Right hindlimb (tissue), 1 donor: ENCODE data around the gene SOX5.

Source experiments
- DNase-seq: peaks from one replicate; pipeline ENCODE4 v3.0.0-alpha.2; 2018

Gene SOX5

GRCh38 chr12:23949348-23950209 is at the start of gene SOX5:
Gene SOX5, minus strand, starts transcription at chr12:23949670. Its CDS starts 69 bp downstream, at chr12:23949601.
- DNase-seq = peak; percentile 74

GRCh38 chr12:23987046-23987445 is 37.6 kb upstream of the SOX5 start:
- DNase-seq = no peak

- DNase-seq = no peak
These were observed 31.4 kb upstream of the SOX5 start for GRCh38 chr12:23980826-23981225.

- DNase-seq = no peak
These were observed 15.3 kb upstream of the SOX5 start for GRCh38 chr12:23964812-23965211.

- no peak for DNase-seq
These were observed 10.4 kb upstream of the SOX5 start for GRCh38 chr12:23959826-23960225.

GRCh38 chr12:23954332-23954731 is 4.9 kb upstream of the SOX5 start:
- no peak for DNase-seq

GRCh38 chr12:23952071-23952470 is 2.6 kb upstream of the SOX5 start:
- no peak for DNase-seq

- DNase-seq = peak; percentile 34
These were observed 1.4 kb upstream of the SOX5 start for GRCh38 chr12:23950775-23951451.

GRCh38 chr12:23950210-23950774 is 822 bp upstream of the SOX5 start:
- DNase-seq = peak; percentile 48

- no peak for DNase-seq
These were observed 1.2 kb downstream of the SOX5 start for GRCh38 chr12:23948291-23948690.

GRCh38 chr12:23947395-23947794 is 2.1 kb downstream of the SOX5 start:
- DNase-seq = no peak

- DNase-seq = no peak
These were observed 4.2 kb downstream of the SOX5 start for GRCh38 chr12:23945249-23945648.

- no peak for DNase-seq
These were observed 5.4 kb downstream of the SOX5 start for GRCh38 chr12:23944067-23944466.

GRCh38 chr12:23942841-23943240 is 6.6 kb downstream of the SOX5 start:
- DNase-seq = no peak

- no peak for DNase-seq
These were observed 7.7 kb downstream of the SOX5 start for GRCh38 chr12:23941780-23942179.

- no peak for DNase-seq
These were observed 11.0 kb downstream of the SOX5 start for GRCh38 chr12:23938422-23938821.

- DNase-seq = no peak
These were observed 18.3 kb downstream of the SOX5 start for GRCh38 chr12:23931176-23931575.

- DNase-seq = no peak
These were observed 18.9 kb downstream of the SOX5 start for GRCh38 chr12:23930599-23930998.

- no peak for DNase-seq
These were observed 19.6 kb downstream of the SOX5 start for GRCh38 chr12:23929906-23930305.

GRCh38 chr12:23927907-23928306 is 21.6 kb downstream of the SOX5 start:
- no peak for DNase-seq

GRCh38 chr12:23921099-23921856 is 28.2 kb downstream of the SOX5 start:
- no peak for DNase-seq

- DNase-seq = no peak
These were observed 37.9 kb downstream of the SOX5 start for GRCh38 chr12:23911574-23911973.

- DNase-seq = no peak
These were observed 39.9 kb downstream of the SOX5 start for GRCh38 chr12:23909551-23909950.
